GM12892 (cell line): Measurements from ENCODE around the gene TMTC2.

Experiments
- POLR2A ChIP-seq: IDR thresholded peaks from 2 replicates; pipeline ENCODE4 v1.6.1; 2011; ENCODE audit warnings: low read depth, low read length, control low read depth
- POLR2AphosphoS5 ChIP-seq: IDR thresholded peaks from 2 replicates; pipeline ENCODE4 v1.6.1; 2011; ENCODE audit warnings: low read depth, low read length, control low read depth
- TAF1 ChIP-seq: IDR thresholded peaks from 2 replicates; pipeline ENCODE4 v1.6.1; 2011; ENCODE audit warnings: low read depth, mild to moderate bottlenecking, control low read depth, low read length, borderline replicate concordance

DNA sequence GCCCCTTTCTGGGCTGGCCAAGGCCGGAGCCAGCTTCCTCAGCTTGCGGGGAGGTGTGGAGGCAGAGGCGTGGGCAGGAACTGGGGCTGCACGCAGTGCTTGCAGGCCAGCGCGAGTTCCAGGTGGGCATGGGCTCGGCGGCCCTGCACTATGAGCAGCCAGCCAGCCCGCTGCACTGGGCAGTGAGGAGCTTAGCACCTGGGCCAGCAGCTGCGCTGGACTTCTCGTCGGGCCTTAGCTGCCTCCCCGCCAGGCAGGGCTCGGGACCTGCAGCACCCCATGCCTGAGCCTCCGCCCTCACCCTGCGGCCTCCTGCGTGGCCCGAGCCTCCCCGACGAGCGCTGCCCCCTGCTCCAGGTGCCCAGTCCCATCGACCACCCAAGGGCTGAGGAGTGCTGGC lies 42.0 kb downstream of the TMTC2 start:
- TF ChIP-seq POLR2A (no peak), TAF1 (no peak), POLR2AphosphoS5 (no peak)
